Activated CD4-positive, alpha-beta T cell treated with anti-CD3 and anti-CD28 coated beads, Interleukin-2, amount 50 U/mL, for 16 hours (primary cell): ENCODE results near the gene NTRK2.
"Not testable (repeated sequence)": the region's sequence is repeated elsewhere in the genome, so short reads cannot be mapped to it uniquely, and the experiment has no call there.

Experiments
- DNase-seq: peaks from one replicate; pipeline ENCODE4 v3.0.0-alpha.2; 2020

The NTRK2 gene

GRCh38 chr9:85040821-85041465 is 371.4 kb downstream of the NTRK2 start:
- no peak for DNase-seq

- DNase-seq: no peak
Observed at GRCh38 chr9:85041466-85042137, 372.1 kb downstream of the NTRK2 start.

- no peak for DNase-seq
Observed at GRCh38 chr9:85042981-85043647, 373.6 kb downstream of the NTRK2 start.

GRCh38 chr9:85045271-85045670 is 375.7 kb downstream of the NTRK2 start:
- DNase-seq: no peak

- no peak for DNase-seq
Observed at GRCh38 chr9:85046475-85046874, 376.9 kb downstream of the NTRK2 start.

GRCh38 chr9:85053206-85053786 is 383.8 kb downstream of the NTRK2 start:
- no peak for DNase-seq

GRCh38 chr9:85054017-85054416 is 384.5 kb downstream of the NTRK2 start:
- DNase-seq: no peak

- no peak for DNase-seq
Observed at GRCh38 chr9:85055506-85056202, 386.1 kb downstream of the NTRK2 start.

GRCh38 chr9:85056203-85056572 is 386.7 kb downstream of the NTRK2 start:
- DNase-seq: no peak

- no peak for DNase-seq
Observed at GRCh38 chr9:85061969-85062368, 392.4 kb downstream of the NTRK2 start.

- DNase-seq: no peak
Observed at GRCh38 chr9:85062385-85063022, 393.0 kb downstream of the NTRK2 start.

GRCh38 chr9:85064811-85065371 is 395.4 kb downstream of the NTRK2 start:
- no peak for DNase-seq

GRCh38 chr9:85067792-85068191 is 398.3 kb downstream of the NTRK2 start:
- DNase-seq: no peak

- not testable (repeated sequence) for DNase-seq
Observed at GRCh38 chr9:85069421-85069820, 399.9 kb downstream of the NTRK2 start.
